NCI-H460 (cell line): ENCODE data around the gene PDSS2. TPM values are rescaled to one million over a fixed set of nuclear protein-coding genes. Genes with fewer than 3 reads are reported as not detected.
"Not testable (repeated sequence)": the region's sequence is repeated elsewhere in the genome, so short reads cannot be mapped to it uniquely, and the experiment has no call there.

Source experiments
- DNase-seq: peaks from one replicate; pipeline ENCODE4 v3.0.0-alpha.2; 2016; ENCODE audit warnings: low read depth; ENCODE audit errors: extremely low read depth
- total RNA-seq: library from RNA; depleted of rRNA; stranded (reverse); fragments of >200 nt; shearing (Covaris generic); gene quantifications from 2 replicates; pipeline ENCODE4 v1.2.3, GENCODE V29; 2014

The PDSS2 gene
- total RNA-seq, 1 experiment from 2014 or later = 15.7 TPM

GRCh38 chr6:107329063-107329860 is 130.1 kb downstream of the PDSS2 start:
- DNase-seq = no peak

GRCh38 chr6:107328081-107328480 is 131.3 kb downstream of the PDSS2 start:
- no peak for DNase-seq

GRCh38 chr6:107323133-107323785 is 136.1 kb downstream of the PDSS2 start:
- DNase-seq = no peak

- DNase-seq = no peak
Observed at GRCh38 chr6:107321793-107322192, 137.6 kb downstream of the PDSS2 start.

DNA sequence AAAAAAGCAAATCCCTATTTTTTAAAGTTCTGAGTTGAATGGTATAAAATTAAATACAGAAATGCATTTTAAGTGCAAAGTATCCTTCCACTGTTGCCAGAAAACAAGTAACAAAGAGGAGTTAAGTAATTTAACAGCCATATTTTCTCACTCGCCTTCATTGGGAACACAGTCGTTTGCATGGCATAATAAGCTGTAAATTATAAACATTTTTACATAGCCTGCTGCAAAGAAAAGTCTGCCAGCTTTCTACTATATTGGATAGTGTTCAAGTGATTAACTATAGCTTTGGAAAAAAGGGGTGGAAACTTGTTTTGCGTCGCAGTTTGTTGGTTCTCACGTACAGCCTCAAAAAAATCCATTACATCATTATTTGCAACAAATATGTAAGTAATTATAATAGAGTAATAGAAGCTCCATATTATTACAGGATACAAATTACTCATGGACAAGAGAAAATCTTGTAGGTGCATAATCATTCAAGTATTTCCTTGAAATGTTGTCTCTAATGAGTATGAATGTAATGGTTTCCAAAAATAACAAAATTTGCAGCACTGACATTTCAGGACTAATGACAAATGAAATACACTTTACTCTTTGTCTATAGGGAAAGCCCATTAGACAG is 139.3 kb downstream of the PDSS2 start:
- DNase-seq = no peak

DNA sequence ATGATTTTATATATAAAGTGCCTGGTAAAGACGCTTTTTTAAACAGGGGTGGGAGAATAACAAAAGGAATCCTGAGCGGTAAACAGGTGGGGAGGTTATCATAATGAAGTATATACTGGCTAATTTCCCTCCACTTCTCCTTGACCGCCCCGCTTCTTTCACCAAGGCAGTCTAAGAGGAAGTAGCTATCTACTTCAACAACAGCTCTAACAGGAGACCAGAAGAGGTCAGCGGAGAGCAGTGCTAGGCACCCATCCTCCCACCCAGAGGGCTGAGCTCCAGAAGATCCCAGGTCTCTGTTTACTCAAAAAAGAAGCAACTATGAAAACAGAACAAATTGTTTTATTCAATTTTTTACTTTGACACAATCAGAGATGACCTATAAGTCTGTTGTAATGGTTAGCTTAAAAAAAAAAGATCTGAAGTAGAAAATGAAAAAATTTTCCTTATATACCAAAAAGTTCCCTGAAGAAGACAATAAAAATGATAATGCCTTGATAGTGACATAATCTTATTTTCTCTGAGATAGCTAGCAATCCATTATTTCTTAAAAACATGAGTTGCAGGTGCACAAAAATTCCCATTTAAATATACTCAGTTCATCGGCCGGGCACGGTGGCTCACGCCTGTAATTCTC is 141.1 kb downstream of the PDSS2 start:
- peak; percentile 45 for DNase-seq

DNA sequence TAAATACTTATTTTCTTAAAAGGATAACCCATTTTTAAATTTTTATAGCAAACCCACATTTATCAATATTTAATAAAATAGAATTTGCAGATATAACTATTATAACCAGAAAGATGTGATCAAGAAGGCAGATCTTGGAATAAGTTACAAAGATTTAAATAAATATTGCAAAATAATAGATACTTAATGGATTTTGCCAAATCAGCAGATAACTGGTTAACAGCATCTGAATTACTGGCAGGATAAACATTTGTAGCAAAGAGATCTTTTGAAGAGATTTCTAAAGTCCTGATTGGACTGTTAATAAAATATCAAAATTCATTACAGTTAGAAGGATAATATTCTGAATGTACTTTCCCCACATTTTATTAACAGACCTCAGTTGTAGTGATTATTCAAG is 144.2 kb downstream of the PDSS2 start:
- no peak for DNase-seq

DNA sequence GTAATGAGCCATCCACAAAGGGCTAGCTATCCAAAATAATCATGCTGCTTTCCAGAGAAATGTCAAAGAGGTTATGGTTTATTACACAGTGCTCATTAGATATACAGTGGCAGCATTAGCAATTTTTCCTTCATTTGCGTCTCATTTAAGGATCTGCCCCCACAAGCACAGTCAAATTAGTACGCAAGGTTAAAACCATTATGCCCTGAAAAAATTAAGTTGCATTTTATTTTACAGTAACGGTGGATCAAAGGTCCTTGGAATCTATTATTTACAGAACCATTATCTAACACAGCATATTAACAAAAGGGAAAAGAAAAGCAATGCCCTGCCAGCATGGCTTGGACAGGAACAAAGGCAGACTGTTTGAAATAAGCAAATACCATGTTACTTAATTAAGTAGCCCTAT is 144.8 kb downstream of the PDSS2 start:
- no peak for DNase-seq

DNA sequence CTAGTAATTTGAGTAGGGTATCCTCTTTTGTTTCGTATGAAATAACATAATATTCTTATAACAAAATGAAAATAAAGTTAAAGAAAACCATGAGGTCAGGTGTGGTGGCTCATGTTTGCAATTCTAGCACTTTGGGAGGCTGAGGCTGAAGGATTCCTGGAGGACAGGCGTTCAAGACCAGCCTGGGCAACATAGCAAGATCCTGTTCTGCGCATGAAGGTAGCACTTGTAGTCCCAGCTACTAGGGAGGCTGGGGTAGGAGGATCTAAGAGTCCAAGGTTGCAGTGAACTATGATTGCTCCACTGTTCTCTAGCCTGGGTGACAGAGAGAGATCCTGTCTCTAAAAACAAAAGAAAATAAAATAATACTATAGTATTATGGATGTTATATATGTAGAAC is 145.6 kb downstream of the PDSS2 start:
- no peak for DNase-seq

- DNase-seq = no peak
Observed at GRCh38 chr6:107310362-107310761, 149.0 kb downstream of the PDSS2 start.

- DNase-seq = no peak
Observed at GRCh38 chr6:107308677-107309076, 150.7 kb downstream of the PDSS2 start.

DNA sequence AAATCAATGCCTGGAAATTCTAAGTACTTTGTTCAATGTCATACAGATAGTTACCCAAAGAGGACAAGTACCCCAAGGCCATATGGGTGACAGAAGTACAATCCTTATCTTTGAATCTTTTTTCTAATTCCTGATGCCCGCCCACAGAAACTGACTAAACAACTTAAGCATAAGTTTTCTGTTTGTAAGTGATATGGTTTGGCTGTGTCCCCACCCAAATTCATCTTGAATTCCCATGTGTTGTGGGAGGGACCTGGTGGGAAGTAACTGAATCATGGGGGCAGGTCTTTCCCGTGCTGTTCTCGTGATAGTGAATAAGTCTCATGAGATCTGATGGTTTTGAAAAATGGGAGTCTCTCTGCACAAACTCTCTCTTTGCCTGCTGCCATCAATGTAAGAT is 153.4 kb downstream of the PDSS2 start:
- DNase-seq = not testable (repeated sequence)

GRCh38 chr6:107305391-107305790 is 154.0 kb downstream of the PDSS2 start:
- DNase-seq = no peak

- DNase-seq = no peak
Observed at GRCh38 chr6:107304421-107305025, 154.8 kb downstream of the PDSS2 start.

DNA sequence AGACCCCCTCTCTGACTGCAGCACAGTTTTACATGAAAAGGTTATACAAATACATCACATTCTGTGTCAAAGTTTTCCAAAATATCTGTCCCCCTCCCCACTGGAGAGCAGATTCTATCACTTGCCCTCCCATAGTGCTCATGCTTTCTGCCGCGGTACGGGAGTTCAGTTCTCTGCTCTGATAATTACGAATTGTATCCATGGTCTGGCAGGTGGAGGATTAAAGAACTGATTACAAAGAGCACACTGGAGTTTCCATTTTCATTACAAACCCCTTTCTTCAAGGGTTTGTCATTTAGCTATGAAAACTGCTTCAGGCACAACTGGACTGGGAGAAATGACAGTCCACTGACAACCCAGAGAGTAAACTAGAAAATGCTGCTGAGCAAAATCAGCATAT is 166.0 kb downstream of the PDSS2 start:
- DNase-seq = no peak

- DNase-seq = no peak
Observed at GRCh38 chr6:107292715-107293271, 166.6 kb downstream of the PDSS2 start.

DNA sequence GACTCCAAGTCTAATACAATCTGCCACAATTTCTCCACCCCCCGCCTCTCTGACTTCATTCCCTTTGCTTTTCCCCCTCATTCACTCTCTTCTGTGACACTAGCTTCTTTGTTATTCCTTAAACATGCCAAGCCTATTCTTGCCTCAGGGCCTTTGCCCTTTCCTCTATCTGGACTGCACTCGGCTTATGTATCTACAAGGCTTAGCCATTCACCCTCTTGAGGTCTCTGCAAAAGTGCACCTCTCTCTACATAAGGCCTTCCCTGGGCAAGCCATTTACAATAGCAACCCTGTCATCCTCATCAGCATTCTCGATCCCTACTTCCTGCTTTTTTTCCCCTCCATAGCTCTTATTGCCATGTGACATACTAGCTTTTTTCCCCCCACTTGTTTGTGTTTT is 168.9 kb downstream of the PDSS2 start:
- DNase-seq = no peak

DNA sequence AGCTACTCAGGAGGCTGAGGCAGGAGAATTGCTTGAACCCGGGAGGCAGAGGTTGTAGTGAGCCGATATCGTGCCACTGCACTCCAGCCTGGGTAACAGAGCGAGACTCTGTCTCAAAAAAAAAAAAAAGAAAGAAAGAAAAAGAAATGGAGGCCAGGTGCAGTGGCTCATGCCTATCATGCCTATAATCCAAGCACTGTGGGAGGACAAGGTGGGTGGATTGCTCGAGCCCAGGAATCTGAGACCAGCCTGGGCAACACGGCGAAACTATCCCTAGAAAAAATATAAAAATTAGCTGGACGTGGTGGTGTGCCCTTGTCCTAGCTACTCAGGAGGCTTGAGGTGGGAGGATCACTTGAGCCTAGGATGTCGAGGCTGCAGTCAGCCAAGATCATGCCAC is 170.1 kb downstream of the PDSS2 start:
- DNase-seq = not testable (repeated sequence)

DNA sequence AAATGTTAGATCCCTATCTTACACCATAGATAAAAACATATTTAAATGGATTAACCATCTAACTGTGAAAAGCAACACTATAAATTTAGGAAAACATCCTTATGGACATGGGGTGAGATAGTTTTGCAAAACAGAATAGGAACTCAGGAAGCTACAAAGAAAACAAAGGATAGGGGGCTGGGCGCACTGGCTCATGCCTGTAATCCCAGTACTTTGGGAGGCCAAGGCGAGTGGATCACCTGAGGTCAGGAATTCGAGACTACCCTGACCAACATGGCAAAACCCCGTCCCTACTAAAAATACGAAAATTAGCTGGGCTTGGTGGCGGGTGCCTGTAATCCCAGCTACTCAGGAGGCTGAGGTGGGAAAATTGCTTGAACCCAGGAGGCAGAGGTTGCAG is 173.7 kb downstream of the PDSS2 start:
- not testable (repeated sequence) for DNase-seq

DNA sequence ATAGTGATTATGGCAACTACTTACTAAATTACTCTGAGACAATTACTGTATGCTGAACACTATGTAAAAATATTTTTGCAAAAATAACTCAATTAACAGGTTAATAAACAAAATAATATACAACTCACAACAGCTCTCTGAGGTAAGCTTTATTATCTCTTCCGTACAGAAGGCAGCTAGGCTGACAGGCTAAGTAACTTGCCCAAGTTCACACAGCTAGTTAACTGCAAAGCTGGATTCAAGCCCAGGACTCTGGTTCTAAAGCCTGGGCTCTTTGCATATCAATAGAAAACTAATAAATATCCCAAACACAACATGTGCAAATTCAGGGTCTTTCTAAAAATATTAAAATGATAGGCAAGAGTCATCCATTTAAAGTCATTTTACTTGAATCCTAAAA is 174.6 kb downstream of the PDSS2 start:
- DNase-seq = no peak

- DNase-seq = no peak
Observed at GRCh38 chr6:107280791-107281190, 178.6 kb downstream of the PDSS2 start.
